ENCODE measurements around the gene RBMY1J. TPM values are rescaled to one million over a fixed set of nuclear protein-coding genes. Genes with fewer than 3 reads are reported as not detected.
"Not testable (repeated sequence)": the region's sequence is repeated elsewhere in the genome, so short reads cannot be mapped to it uniquely, and the experiment has no call there.

The RBMY1J gene
- polyA plus RNA-seq, 3 donors, result not detected

- H3K27me3 ChIP-seq (ENCODE audit: control insufficient read depth in 2 of 2, insufficient read depth in 2 of 2, low read length in 2 of 2); intact Hi-C loops (cut with micrococcal nuclease); H3K4me2 ChIP-seq (replicated peaks; ENCODE audit: extremely low read depth, low read length, poor library complexity, severe bottlenecking); H3K36me3 ChIP-seq (replicated peaks in 1 of 2; ENCODE audit: control insufficient read depth in 1 of 2, insufficient read depth in 2 of 2, low read length in 2 of 2); H3K27ac Mint-ChIP-seq; H3K27ac ChIP-seq (ENCODE audit: low read depth in 1 of 2, low read length in 2 of 2); H3K79me2 ChIP-seq (ENCODE audit: insufficient read depth, low read length); H3K4me3 ChIP-seq (replicated peaks in 1 of 3; ENCODE audit: low read depth in 2 of 3, low read length in 3 of 3); H3K36me3 Mint-ChIP-seq; H4K20me1 ChIP-seq (ENCODE audit: insufficient read depth, low read length); H3K9ac ChIP-seq (ENCODE audit: insufficient read depth, low read length, poor library complexity, severe bottlenecking); H3K4me1 ChIP-seq (ENCODE audit: control insufficient read depth in 1 of 2, insufficient read depth in 2 of 2, low read length in 2 of 2); H2AFZ ChIP-seq (ENCODE audit: insufficient read depth, low read depth, low read length, poor library complexity, severe bottlenecking); H3K9me3 Mint-ChIP-seq; H3K27me3 Mint-ChIP-seq (ENCODE audit: low read depth in 3 of 3); H3K4me3 Mint-ChIP-seq; H3K4me1 Mint-ChIP-seq; H3K9me3 ChIP-seq (replicated peaks in 1 of 2; ENCODE audit: control insufficient read depth in 1 of 2, insufficient read depth in 1 of 2, low read length in 2 of 2); DNase-seq: not testable (repeated sequence)
- WGBS (ENCODE audit: insufficient coverage), result no CpG with 5 or more reads among the region's 8 CpGs
Measured at GRCh38 chrY:22455522-22455921, 52.3 kb downstream of the RBMY1J start.

- H3K4me3 ChIP-seq (replicated peaks in 1 of 3; ENCODE audit: low read depth in 2 of 3, low read length in 3 of 3); H3K4me3 Mint-ChIP-seq; H2AFZ ChIP-seq (ENCODE audit: insufficient read depth, low read depth, low read length, poor library complexity, severe bottlenecking); H3K4me1 Mint-ChIP-seq; H3K36me3 Mint-ChIP-seq; H3K27ac ChIP-seq (ENCODE audit: low read depth in 1 of 2, low read length in 2 of 2); intact Hi-C loops (cut with micrococcal nuclease); H3K9ac ChIP-seq (ENCODE audit: insufficient read depth, low read length, poor library complexity, severe bottlenecking); H3K9me3 Mint-ChIP-seq; H3K4me1 ChIP-seq (ENCODE audit: control insufficient read depth in 1 of 2, insufficient read depth in 2 of 2, low read length in 2 of 2); DNase-seq; H3K27ac Mint-ChIP-seq; H3K4me2 ChIP-seq (replicated peaks; ENCODE audit: extremely low read depth, low read length, poor library complexity, severe bottlenecking); H3K27me3 ChIP-seq (ENCODE audit: control insufficient read depth in 2 of 2, insufficient read depth in 2 of 2, low read length in 2 of 2); H3K79me2 ChIP-seq (ENCODE audit: insufficient read depth, low read length); H3K9me3 ChIP-seq (replicated peaks in 1 of 2; ENCODE audit: control insufficient read depth in 1 of 2, insufficient read depth in 1 of 2, low read length in 2 of 2); H3K27me3 Mint-ChIP-seq (ENCODE audit: low read depth in 3 of 3); H4K20me1 ChIP-seq (ENCODE audit: insufficient read depth, low read length); H3K36me3 ChIP-seq (replicated peaks in 1 of 2; ENCODE audit: control insufficient read depth in 1 of 2, insufficient read depth in 2 of 2, low read length in 2 of 2): not testable (repeated sequence)
- WGBS (ENCODE audit: insufficient coverage), result no CpG with 5 or more reads among the region's 10 CpGs
Measured at GRCh38 chrY:22461962-22462361, 58.8 kb downstream of the RBMY1J start.

Other genes starting within 250 kb of the RBMY1J start
- gene RBMY1F, start 220.5 kb upstream of the RBMY1J start, polyA plus RNA-seq, result not detected

Measured in CD14-positive monocyte (primary cell).